ENCODE measurements around the gene HOXD8.

Gene HOXD8

GRCh38 chr2:176100547-176101140 lies 28.9 kb upstream of the HOXD8 start:
- peaks cover 22% of the 10 kb centered on the region for H3K4me1 ChIP-seq (ENCODE audit: control insufficient read depth, low read depth, low read length)
- H3K4me3 ChIP-seq (ENCODE audit: low read length) = no peak overlapping the region
- H3K27me3 ChIP-seq (ENCODE audit: control insufficient read depth, insufficient read depth, low read length) = peaks cover 100% of the 10 kb centered on the region
- H3K9me3 ChIP-seq (ENCODE audit: control insufficient read depth, low read depth, low read length) = no peaks in the 10 kb centered on the region
- no peaks in the 10 kb centered on the region for H3K36me3 ChIP-seq (ENCODE audit: control insufficient read depth, low read depth, low read length)
- H3K9ac ChIP-seq (ENCODE audit: low read length) = no peak overlapping the region
- H3K27ac ChIP-seq (ENCODE audit: low read length) = no peak overlapping the region

DNA sequence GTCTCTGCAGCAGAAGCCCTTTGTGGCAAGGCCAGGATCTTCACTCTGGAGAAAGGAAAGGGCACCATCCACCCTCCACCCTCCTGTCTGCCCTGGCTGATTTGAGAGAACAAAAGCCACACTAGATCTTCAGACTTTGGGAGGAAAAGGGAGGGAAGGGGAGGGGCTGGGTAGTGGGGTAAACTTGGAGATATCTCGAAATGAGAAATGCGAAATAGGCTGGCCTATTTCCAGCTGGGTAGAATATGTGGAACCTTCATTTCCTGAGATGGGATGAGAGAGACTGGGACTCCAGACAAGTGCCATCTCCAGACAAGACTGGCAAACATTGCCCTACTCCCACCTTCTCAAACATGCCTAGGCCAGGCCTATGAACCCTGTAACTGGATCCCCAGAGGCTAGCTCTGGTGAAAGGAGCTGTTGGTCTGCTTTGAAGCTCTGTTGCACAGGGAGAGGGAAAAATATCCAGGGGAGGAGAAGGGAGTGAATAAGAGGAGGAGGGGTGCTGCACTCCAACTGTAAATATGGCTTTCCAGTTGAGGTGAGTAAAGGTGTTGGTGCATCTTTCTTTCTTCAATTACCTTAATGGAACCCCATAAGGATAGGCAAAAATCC lies 28.2 kb upstream of the HOXD8 start:
- no peak overlapping the region for H3K27ac ChIP-seq (ENCODE audit: low read length)
- no peak overlapping the region for H3K9ac ChIP-seq (ENCODE audit: low read length)
- H3K4me1 ChIP-seq (ENCODE audit: control insufficient read depth, low read depth, low read length) = peaks cover 20% of the 10 kb centered on the region
- no peaks in the 10 kb centered on the region for H3K36me3 ChIP-seq (ENCODE audit: control insufficient read depth, low read depth, low read length)
- no peaks in the 10 kb centered on the region for H3K9me3 ChIP-seq (ENCODE audit: control insufficient read depth, low read depth, low read length)
- no peak overlapping the region for H3K4me3 ChIP-seq (ENCODE audit: low read length)
- H3K27me3 ChIP-seq (ENCODE audit: control insufficient read depth, insufficient read depth, low read length) = peaks cover 100% of the 10 kb centered on the region

GRCh38 chr2:176101842-176102241 lies 27.7 kb upstream of the HOXD8 start:
- H3K27me3 ChIP-seq (ENCODE audit: control insufficient read depth, insufficient read depth, low read length) = peaks cover 100% of the 10 kb centered on the region

GRCh38 chr2:176102309-176102866 lies 27.1 kb upstream of the HOXD8 start:
- Histone ChIP-seq H3K4me3 (ENCODE audit: low read length) (no peak overlapping the region), H3K4me1 (ENCODE audit: control insufficient read depth, low read depth, low read length) (peaks cover 17% of the 10 kb centered on the region), H3K27me3 (ENCODE audit: control insufficient read depth, insufficient read depth, low read length) (peaks cover 100% of the 10 kb centered on the region), H3K36me3 (ENCODE audit: control insufficient read depth, low read depth, low read length) (no peaks in the 10 kb centered on the region), H3K9me3 (ENCODE audit: control insufficient read depth, low read depth, low read length) (no peaks in the 10 kb centered on the region), H3K9ac (ENCODE audit: low read length) (no peak overlapping the region), H3K27ac (ENCODE audit: low read length) (no peak overlapping the region)

More at GRCh38 chr2:176101842-176102241, 27.7 kb upstream of the HOXD8 start:
- H3K9ac ChIP-seq (ENCODE audit: low read length) = no peak overlapping the region
- H3K36me3 ChIP-seq (ENCODE audit: control insufficient read depth, low read depth, low read length) = no peaks in the 10 kb centered on the region
- no peak overlapping the region for H3K4me3 ChIP-seq (ENCODE audit: low read length)
- H3K9me3 ChIP-seq (ENCODE audit: control insufficient read depth, low read depth, low read length) = no peaks in the 10 kb centered on the region
- peaks cover 17% of the 10 kb centered on the region for H3K4me1 ChIP-seq (ENCODE audit: control insufficient read depth, low read depth, low read length)
- no peak overlapping the region for H3K27ac ChIP-seq (ENCODE audit: low read length)

- Histone ChIP-seq H3K9ac (ENCODE audit: low read length) (no peak overlapping the region), H3K4me1 (ENCODE audit: control insufficient read depth, low read depth, low read length) (peaks cover 12% of the 10 kb centered on the region), H3K9me3 (ENCODE audit: control insufficient read depth, low read depth, low read length) (no peaks in the 10 kb centered on the region), H3K27me3 (ENCODE audit: control insufficient read depth, insufficient read depth, low read length) (peaks cover 99% of the 10 kb centered on the region), H3K27ac (ENCODE audit: low read length) (no peak overlapping the region), H3K36me3 (ENCODE audit: control insufficient read depth, low read depth, low read length) (no peaks in the 10 kb centered on the region), H3K4me3 (ENCODE audit: low read length) (no peak overlapping the region)
These were observed 26.3 kb upstream of the HOXD8 start for GRCh38 chr2:176103194-176103593.

DNA sequence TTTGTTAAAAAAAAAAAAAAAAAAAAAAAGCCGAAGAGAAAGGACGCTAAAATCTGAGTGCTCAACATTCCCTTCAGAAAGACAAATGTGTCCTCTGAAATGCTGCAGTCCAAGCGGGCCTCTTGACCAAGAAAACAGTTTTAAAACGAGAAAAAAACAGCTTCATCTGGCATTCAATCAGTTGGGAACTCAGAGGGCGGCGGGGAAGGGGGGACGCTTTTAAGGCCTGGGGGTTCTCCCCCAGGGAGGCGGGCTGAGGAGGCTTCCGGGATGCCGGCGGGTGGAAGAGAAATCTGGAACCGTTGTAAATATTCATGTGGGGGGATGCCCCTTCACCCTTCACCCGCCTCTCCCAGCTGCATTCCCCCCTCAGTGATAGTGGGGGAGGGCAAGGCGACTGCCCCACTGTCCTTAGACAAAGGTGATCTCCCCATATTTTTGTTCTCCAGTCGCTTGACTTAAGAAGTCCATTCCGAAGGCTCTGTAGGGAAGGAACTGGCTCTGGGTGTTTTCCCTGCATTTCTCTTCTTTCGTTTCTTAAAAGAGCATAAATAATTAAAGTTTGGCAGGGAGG lies 25.7 kb upstream of the HOXD8 start:
- Histone ChIP-seq H3K9me3 (ENCODE audit: control insufficient read depth, low read depth, low read length) (no peaks in the 10 kb centered on the region), H3K4me1 (ENCODE audit: control insufficient read depth, low read depth, low read length) (peaks cover 8% of the 10 kb centered on the region), H3K27me3 (ENCODE audit: control insufficient read depth, insufficient read depth, low read length) (peaks cover 99% of the 10 kb centered on the region), H3K36me3 (ENCODE audit: control insufficient read depth, low read depth, low read length) (no peaks in the 10 kb centered on the region), H3K9ac (ENCODE audit: low read length) (no peak overlapping the region), H3K4me3 (ENCODE audit: low read length) (no peak overlapping the region), H3K27ac (ENCODE audit: low read length) (no peak overlapping the region)

- no peak overlapping the region for H3K27ac ChIP-seq (ENCODE audit: low read length)
These were observed 25.0 kb upstream of the HOXD8 start for GRCh38 chr2:176104316-176105077.

DNA sequence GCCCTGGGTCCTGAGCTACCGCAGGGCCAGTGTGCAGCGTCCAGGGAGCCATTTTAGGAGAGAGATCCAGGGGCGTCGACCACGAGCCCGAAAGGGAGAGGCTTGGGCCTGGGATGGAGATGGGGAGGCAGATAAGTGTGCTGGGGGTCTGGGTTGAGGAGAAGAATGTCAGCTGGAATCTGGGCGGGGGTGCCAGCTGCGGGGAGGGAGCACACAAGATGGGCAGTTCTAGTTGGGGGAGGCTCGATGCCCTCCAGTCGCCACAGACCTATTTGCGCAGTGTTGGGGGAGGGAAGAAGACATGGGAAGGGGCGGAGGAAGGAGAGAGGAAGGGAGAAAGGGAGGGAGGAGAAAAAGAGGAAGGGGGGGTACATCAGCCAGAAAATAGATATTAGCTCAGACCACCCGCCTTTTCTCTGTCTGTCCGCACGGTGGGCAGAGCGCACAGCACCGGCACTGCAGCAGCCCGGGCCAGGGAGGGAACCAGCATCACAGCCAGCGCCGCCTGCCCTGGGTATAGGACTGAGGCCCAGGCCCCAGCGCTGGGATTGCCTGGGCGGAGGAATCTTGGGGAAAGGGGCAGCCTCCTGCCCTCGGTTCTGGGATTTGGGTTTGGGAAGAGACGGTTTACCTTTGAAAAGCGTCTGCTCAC lies 24.3 kb upstream of the HOXD8 start:
- Histone ChIP-seq H3K4me3 (ENCODE audit: low read length) (no peak overlapping the region), H3K9me3 (ENCODE audit: control insufficient read depth, low read depth, low read length) (no peaks in the 10 kb centered on the region), H3K27me3 (ENCODE audit: control insufficient read depth, insufficient read depth, low read length) (peaks cover 99% of the 10 kb centered on the region), H3K36me3 (ENCODE audit: control insufficient read depth, low read depth, low read length) (no peaks in the 10 kb centered on the region), H3K9ac (ENCODE audit: low read length) (no peak overlapping the region), H3K27ac (ENCODE audit: low read length) (no peak overlapping the region), H3K4me1 (ENCODE audit: control insufficient read depth, low read depth, low read length) (peaks cover 5% of the 10 kb centered on the region)

More at GRCh38 chr2:176104316-176105077, 25.0 kb upstream of the HOXD8 start:
- peaks cover 5% of the 10 kb centered on the region for H3K4me1 ChIP-seq (ENCODE audit: control insufficient read depth, low read depth, low read length)
- no peaks in the 10 kb centered on the region for H3K9me3 ChIP-seq (ENCODE audit: control insufficient read depth, low read depth, low read length)
- no peak overlapping the region for H3K9ac ChIP-seq (ENCODE audit: low read length)
- no peak overlapping the region for H3K4me3 ChIP-seq (ENCODE audit: low read length)
- H3K27me3 ChIP-seq (ENCODE audit: control insufficient read depth, insufficient read depth, low read length) = peaks cover 99% of the 10 kb centered on the region
- no peaks in the 10 kb centered on the region for H3K36me3 ChIP-seq (ENCODE audit: control insufficient read depth, low read depth, low read length)

- Histone ChIP-seq H3K27ac (ENCODE audit: low read length) (no peak overlapping the region), H3K4me3 (ENCODE audit: low read length) (no peak overlapping the region), H3K27me3 (ENCODE audit: control insufficient read depth, insufficient read depth, low read length) (peaks cover 99% of the 10 kb centered on the region), H3K9me3 (ENCODE audit: control insufficient read depth, low read depth, low read length) (no peaks in the 10 kb centered on the region), H3K36me3 (ENCODE audit: control insufficient read depth, low read depth, low read length) (no peaks in the 10 kb centered on the region), H3K4me1 (ENCODE audit: control insufficient read depth, low read depth, low read length) (peaks cover 5% of the 10 kb centered on the region), H3K9ac (ENCODE audit: low read length) (no peak overlapping the region)
These were observed 23.6 kb upstream of the HOXD8 start for GRCh38 chr2:176105730-176106580.

DNA sequence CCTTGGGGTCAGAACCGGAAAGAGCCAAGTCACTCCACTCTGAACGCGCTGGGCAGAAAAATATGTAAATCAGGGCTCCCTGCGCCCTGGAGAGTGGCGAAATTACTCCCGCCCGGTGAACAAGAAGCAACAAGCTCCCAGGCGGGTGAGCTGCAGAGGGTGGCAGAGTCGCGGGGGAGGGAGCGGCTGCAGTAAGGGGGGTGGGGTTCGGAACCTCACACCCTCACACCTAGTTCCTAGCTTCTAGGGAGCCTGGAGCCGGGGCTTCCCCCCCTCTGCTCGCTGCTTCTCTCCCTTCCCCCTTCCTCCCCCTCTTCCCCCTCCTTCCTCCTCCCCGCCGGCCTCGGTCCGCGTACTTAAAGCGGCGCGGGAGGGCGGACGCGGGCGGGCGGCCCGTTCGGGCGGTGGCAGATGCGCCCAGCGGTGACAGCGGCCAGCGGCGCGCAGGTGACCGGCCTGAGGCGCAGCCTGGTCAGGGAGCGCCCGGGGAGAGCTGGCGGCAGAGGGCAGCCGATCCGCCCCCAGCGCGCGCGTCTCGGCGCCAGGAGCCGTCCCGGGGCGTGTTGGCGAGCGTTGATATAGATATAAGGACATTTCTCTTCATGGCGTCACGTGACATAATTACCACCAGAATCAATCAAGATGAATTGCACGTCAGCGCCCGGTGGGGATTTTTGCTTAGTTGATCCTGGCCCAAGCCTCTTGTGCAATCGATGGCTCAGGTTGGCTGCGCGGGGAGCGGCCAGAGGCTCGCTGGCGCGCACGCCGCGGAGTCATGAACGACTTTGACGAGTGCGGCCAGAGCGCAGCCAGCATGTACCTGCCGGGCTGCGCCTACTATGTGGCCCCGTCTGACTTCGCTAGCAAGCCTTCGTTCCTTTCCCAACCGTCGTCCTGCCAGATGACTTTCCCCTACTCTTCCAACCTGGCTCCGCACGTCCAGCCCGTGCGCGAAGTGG lies 22.6 kb upstream of the HOXD8 start, which contains the start of gene HOXD11:
Gene HOXD11 (plus strand): TSS at position 700 of the 959 bp plus-strand sequence. CDS start 76 bp downstream, at position 776.
- Histone ChIP-seq H3K9ac (ENCODE audit: low read length) (no peak within 1 kb of the TSS), H3K4me3 (ENCODE audit: low read length) (peak within 1 kb of the TSS; percentile 22), H3K27ac (ENCODE audit: low read length) (no peak within 1 kb of the TSS), H3K9me3 (ENCODE audit: control insufficient read depth, low read depth, low read length) (no peaks in the 10 kb centered on the region), H3K36me3 (ENCODE audit: control insufficient read depth, low read depth, low read length) (no peaks in the 10 kb centered on the region), H3K4me1 (ENCODE audit: control insufficient read depth, low read depth, low read length) (peaks cover 5% of the 10 kb centered on the region), H3K27me3 (ENCODE audit: control insufficient read depth, insufficient read depth, low read length) (peaks cover 99% of the 10 kb centered on the region)

All from iPS-18a (cell line).